CD4-positive, alpha-beta T cell treated with Interleukin-6 at 100 ng/mL for 8 hours (primary cell): ENCODE measurements around the gene PRICKLE1.
"Not testable (repeated sequence)": the region's sequence is repeated elsewhere in the genome, so short reads cannot be mapped to it uniquely, and the experiment has no call there.

Experiments
- DNase-seq: peaks from one replicate; pipeline ENCODE4 v3.0.0-alpha.2; 2020; ENCODE audit warnings: mixed read lengths, low spot score

The PRICKLE1 gene

DNA sequence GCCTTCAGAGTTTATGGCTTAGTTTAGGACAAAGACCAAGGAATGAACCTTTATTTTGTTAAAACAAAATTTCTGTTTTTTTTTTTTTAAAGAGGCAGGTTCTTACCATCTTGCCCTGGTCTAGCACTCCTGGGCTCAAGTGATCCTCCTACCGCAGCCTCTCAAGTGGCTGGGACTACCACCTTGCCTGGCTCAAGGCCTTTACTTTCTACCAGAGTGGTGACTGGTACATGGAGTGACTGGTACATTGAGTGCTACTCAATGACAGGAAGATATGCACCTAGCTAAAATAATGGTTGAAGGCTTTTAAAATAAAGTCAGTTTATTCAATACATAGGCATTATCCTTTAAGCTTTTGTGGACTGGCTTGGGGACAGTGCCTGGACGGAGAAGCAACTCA, 32.6 kb downstream of the PRICKLE1 start:
- no peak for DNase-seq

DNA sequence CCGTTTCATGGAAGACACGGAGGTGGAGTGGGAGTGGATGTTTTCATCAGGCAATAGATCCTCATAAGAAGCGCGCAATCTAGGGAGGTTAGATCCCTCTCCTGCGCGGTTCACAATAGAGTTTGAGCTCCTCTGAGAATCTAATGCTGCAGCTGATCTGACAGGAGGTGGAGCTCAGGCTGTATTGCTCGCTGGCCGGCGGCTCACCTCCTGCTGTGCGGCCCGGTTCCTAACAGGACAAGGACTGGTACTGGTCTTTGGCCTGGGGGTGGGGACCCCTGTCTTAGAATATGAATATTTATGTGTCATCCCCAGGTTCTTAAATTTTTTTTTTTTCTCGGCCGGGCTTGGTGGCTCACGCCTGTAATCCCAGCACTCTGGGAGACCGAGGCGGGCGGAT, 36.7 kb downstream of the PRICKLE1 start:
- DNase-seq: no peak

DNA sequence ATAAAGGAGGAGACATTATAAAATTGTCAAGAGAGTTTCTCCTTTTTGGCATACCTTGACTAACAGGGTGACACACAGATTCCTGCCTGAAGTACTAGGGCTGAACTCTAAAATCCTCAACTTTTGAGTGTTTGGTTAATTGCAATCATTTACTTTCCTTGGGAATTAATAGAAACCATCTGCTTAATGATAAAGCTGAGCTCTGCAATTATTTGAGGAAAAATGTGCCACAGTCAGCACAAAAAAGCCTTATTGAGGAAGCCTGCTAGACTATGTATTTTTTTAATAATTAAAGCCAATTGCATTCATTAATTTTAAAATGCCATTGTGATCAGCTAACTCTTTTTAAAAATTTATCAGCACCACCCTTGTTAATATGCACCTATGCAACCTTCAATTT, 38.7 kb downstream of the PRICKLE1 start:
- no peak for DNase-seq

DNA sequence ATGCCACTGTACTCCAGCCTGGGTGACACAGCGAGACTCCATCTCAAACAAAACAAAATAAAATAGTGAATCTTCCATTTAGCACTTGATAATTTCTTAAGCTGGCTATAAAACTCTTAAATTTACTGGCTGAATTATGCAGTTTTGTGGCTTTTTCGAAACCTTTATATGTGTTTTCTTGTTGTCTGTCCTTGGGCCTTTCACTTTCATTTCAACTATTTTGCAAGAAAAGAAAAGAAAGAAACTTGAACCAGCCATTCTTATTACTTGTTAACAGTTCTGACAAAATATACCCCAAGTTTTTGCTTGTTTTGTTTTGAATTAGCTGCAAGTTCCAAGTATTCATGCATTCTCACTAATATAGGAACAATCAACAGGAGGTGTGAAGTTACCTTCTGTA, 42.8 kb downstream of the PRICKLE1 start:
- no peak for DNase-seq

DNA sequence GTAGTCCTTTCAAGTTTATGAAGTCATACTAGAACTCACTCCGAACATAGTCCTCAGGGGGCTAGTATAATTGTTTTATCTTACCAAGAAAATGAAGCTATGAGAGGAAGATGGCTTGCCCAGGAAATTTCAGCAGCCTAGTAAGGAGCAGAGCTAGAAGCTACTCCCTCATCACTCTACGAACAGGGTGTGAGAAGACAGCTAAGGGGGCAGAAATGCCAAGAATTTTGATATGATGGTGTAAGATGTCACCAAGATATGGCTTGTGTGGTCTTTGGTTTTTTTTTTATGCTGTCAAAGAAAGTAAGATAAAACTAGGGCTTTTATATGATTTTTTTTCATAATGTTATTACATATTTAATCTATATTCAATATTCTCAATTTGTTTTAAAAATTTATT, 47.6 kb downstream of the PRICKLE1 start:
- DNase-seq: no peak

DNA sequence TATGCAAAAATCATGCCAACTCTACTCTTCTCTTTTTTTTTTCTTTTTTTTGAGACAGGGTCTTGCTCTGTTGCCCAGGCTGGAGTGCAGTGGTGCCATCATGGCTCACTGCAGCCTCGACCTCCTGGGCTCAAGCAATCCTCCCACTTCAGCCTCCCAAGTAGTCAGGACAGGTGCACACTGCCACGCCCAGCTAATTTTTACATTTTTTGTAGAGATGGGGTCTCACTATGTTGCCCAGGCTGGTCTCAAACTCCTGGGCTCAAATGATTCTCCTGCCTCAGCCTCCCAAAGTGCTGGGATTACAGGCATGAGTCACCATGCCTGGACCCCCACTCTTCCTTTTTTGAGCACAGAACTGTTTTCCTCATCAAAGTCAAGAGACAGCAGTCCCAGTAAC, 48.2 kb downstream of the PRICKLE1 start:
- not testable (repeated sequence) for DNase-seq

DNA sequence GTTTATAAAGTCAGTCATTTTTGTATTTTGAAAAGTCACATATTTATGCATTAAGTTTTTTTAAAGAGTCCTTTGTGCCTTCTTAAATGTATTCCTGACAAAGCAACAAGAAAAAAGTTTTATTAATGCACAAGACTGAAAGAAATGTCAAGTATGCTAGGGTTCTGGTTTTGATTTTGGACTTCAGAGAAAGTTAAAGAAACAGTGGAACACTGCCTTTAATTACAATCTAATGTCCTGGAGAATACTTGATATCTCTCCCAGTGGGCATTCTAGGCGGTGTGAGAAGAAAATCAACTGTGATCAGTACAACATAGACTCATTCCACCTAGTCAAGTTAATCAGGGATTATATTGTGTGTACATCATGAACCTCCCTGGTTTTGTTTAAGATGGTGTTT, 49.9 kb downstream of the PRICKLE1 start:
- no peak for DNase-seq

DNA sequence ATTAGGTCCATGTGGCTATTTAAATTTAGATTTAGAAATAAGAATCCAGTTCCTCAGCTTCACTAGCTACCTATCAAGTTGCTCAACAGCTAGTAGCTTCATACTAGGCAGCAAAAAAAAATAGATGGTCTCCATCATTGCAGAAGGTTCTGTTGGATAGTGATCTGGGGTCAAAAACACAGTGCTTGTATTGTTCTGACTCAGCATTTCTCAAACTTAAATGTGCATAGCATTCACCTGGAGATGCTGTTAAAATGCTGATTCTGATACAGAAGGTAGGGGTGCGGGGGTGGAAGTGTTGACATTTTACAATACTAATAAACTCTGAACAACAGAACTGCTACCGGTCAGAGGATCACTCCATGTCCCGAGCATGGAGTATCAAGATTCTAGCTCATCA, 51.3 kb downstream of the PRICKLE1 start:
- no peak for DNase-seq

DNA sequence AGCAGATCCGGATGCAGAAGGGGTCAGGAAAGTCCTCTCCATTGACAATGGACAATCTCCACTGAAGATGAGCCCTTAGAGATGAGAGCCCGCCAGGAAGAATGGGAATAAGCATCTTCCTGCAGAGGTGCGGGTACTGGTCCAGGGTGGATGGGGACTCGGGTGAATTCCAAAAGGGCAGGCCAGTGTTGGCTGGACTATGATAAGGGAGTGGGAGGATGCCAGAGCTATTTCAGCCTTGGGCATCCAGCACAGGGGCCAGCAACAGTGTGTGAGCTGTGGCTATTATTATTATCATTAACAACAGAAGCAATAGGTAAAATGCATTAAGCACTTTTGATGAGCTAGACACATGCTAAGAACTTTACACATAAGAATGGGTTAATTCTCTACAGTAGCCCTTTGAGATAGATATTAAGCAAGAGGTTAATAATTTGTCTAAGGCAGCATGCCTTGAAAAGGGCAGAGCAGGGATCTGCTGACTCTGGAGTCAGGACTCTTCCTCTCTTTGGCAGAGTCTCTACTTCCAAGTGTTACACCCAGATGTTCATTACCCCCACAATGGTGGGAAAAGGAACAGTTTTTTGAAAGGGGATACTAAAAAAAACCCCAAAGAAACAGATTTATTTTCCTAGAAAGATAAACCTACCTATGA, 55.2 kb downstream of the PRICKLE1 start:
- DNase-seq: no peak

DNA sequence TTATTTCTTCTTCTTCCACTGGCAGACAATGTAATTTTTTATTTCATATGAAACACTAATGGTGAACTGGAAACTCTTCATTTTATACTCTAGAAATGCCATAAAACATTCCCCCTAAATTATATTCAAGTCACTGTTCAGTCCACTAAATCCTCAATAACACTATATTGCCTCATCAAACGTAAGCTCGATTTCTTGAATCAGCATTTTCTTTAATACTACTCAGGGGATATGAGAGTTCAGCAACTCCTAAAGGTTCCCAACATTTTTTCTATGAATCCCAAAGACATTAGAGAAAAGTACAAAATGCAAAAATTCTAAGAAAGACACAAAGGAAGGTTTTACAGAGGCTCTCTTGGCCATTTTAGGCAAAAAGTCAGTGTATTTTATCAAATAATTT, 59.3 kb downstream of the PRICKLE1 start:
- no peak for DNase-seq

DNA sequence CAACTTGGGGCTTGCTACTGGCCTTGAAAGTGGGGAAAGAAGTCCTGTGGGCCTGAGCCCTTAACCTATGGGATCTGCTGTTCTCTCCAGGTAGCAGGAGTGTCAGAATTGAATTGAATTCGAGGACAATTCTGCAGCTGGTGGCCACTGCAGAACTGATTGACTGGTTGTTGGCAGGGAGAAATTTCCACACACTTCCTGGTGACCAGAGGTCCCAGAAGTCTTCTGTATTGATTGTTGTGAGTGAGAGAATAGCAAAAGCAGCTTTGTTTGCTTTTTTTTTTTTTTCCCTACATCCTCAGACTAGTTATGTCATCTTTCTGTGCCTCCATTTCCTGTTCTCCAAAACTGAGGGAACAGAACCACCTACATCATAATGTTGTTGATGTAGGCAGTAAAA, 64.1 kb downstream of the PRICKLE1 start:
- no peak for DNase-seq

DNA sequence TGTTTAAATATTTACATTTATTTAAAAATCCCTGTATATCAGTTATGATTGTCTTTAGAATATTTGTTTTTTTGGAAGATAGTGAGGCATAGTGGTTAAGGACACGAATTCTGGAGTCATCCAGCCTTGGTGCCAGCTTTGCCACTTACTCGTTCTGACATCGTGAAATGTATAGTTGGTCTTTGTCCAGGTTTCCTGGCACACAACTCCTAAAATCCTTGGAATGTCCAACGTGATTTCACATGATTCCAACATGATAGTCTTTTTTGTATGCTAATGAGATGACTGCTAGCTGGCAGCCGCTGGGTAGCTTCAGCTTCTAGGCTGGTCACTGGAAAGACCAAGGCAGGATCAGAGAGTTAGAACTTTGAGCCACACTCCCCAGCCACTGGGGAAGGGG, 64.8 kb downstream of the PRICKLE1 start:
- DNase-seq: no peak

DNA sequence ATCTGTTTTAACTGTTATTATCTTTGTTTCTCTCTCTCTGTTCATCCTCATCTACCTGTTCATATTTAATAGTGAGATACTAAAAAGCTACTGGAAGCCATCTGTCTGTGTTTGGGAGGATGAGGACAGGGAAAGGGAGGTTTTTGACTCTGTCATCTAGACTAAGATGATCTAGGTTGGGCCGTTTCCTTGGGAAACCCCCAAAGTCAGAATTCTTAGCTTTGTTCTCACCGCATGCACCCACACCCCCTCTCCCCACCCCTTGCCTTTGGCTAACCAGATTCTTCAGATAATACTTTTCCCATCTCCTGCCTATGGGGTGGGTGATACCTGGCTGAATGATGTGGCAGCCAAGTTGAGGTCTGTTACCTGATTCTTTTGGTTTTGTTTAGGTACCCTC, 73.0 kb downstream of the PRICKLE1 start:
- no peak for DNase-seq

DNA sequence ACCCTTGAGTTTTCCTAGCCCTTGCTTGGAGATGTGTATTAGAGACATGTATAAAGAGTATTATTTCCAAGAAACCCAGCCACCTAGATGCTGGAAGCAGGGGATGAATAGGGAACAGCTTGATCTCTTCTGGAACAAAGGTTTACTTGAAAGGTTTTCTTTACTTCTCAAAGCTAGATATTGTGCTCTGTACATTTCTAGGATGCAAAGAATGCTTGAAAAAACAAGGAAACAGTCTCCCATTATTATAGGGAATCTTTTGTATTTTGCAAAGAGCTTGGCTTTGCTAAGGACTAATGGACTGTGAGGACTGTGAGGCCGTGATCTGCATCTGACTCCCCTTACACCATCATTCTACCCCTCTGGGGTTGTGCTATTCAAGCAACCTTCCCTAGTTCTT, 77.9 kb downstream of the PRICKLE1 start:
- DNase-seq: no peak

DNA sequence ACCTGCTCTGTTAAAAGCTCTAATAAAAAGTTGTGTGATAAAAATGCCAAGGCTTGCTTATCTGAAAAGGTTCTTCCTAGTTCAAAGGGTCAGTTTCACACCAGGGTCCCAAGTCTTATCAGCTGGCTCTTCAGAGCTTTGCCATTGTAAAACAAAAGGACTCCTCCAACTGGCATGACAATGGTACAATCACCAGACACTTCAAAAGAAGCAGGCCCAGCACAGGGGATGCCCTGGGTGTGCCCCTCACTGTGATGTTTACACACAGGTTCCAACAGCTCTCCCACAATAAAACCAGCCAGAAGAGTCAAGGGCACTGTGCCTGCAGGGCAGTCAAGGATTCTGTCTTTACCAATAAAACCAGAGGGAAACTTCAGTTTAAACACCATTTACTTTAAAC, 78.7 kb downstream of the PRICKLE1 start:
- no peak for DNase-seq

DNA sequence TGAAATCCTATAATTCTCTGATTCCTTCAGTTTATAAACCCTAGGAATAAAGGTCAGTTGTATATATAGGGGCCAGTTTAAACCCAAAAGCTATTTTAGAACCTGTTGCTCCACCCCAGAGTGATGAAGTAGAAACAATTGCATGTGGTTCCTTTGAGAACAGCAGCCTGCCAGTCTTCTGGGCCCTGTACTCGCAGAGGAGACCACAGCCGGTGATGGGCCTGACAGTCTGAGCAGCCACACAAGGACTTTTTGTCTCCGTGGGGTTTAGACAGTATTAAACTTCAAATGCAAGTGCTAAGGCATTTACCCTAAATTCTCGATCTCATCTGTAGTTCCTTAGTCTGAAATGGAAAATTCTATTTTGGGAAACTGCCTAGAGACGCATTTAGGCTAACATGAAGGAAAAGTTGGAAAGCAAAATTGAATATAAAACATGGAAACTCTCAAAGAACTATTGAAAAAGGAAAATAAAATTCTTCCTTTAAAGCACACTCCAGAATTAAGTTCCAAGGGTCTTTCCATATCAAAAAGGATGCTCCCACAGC, 80.6 kb downstream of the PRICKLE1 start:
- no peak for DNase-seq

DNA sequence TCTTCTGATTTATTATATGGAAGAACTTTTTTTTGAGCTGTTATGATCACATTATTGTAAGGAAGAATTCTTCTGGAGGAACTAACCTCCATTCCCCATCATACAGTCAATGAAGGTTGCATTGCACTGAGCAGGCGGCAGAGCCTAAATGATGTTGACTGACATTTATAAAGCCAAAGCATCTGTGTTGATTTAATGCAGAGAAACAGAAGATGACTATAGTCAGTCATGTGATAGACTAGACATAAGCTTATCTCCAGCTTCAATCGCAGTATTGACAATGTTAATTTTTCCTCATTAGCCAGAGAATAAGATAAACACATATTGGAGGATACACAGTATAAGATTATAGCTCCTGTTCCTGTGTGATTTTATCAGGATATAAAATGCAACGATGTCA, 82.0 kb downstream of the PRICKLE1 start:
- no peak for DNase-seq

DNA sequence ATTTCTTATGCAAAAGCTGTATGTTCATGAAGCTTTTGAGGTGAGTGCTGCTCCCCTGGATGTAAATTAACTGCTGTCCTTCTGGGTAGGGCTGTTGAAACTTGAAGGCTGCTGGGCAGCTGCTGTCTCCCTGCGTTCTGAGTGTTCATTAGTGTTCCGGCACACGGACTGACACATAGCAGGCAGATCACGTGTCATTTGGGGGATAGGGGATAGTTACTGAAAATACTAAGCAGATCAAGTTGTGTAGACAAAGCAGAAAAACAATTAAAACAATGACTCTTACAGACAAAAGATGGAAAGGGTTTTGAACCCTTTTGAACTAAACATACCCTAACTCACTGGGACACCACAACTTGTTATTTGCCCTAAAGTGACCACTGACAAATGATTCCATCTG, 82.5 kb downstream of the PRICKLE1 start:
- no peak for DNase-seq

DNA sequence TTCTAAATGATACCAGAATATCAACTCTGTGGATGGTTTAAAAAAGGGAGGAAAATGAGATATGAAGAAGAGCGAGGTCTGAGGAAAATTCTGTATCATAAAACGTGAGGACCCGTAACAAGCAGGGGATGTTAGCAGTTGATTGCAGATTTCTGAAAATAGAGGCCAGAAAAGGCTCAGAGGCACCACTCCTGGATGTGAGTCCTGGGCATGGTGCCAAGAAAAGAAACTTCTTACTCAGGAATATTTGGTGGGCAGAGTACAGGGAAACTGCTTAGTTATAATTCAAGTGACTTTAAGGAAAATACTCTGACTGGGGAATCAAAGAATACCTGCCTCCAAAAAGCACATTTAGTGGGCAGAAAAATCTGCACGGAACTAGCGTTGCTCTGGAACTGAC, 85.5 kb downstream of the PRICKLE1 start:
- DNase-seq: no peak

DNA sequence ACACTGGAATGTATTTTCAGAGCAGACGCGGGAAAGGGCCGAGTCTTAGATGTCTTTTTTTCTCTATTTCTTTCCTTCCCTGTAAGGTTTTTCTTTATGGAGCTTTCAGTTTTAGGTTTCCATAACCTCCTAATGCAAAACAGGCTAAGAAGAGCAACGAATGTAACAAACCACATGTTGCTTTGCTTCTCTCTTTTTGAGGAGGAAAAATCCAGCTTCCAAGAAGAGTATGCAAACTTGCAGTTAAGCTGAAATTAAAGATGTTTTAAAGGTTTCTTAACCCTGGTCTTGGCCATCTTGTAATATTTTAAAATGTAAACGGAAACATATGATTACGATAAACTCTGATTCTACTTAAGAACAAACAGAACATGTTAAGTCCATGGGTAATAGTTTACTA, 86.9 kb downstream of the PRICKLE1 start:
- DNase-seq: no peak

DNA sequence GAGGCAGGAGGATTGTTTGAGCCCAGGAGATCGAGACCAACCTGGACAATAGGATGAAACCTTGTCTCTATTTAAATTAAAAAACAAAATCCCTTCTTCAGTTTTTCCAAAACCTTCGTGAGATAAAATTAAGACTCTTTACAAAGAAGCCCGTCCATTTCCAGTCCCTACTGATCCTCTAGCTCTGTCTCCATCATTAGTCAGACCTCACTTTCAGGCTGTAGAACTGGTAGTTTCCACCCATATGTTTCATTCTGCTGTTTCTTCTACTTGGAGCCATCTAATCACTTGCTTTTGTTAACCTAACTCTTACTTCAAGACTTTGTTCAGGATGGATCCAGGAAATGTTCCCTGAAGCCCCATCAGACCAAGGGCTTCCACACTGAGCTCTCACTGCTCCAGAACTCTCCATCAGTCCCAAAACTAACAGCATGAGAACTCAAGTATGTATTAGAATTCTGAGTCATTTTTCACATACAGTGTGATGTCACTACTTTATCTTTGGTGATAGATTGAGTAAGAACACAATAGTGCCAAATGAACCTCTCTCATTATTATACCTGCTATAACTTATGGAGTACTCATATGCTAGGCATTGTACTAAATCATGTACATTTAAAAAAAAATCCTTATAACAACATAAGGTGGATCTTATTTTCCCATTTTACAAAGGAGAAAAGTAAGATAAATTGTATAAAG, 90.8 kb downstream of the PRICKLE1 start:
- no peak for DNase-seq

DNA sequence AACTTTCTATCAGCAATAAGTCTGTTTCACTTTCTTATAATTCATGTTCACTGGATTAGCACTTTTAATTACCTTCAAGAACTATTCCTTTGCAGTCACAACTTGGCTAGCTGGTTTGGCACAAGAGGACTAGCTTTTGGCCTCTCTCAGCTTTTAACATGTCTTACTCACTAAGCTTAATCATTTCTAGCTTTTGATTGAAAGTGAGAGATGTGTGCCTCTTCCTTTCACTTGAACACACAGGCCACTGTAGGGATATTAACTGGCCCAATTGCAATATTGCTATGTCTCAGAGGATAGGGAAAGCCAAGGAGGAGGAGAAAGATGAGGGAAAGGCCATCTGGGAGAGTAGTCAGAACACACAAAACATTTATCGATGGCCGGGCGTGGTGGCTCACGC, 92.7 kb downstream of the PRICKLE1 start:
- no peak for DNase-seq

DNA sequence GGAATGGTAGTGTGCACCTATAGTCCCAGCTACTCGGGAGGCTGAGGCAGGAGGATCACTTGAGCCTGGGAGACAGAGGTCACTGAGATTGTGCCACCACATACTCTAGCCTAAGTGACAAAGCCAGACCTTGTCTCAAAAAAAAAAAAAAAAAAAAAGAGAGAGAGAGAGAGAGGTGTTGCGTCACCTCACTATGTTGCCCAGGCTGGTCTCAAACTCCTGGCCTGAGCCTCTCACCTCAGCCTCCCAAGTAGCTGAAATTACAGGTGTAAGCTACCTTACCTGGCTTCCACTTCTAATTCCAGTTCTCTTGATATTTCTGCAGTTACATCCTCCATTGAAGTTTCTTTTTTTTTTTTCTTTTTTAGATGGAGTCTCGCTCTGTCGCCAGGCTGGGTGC, 94.3 kb downstream of the PRICKLE1 start:
- DNase-seq: no peak

DNA sequence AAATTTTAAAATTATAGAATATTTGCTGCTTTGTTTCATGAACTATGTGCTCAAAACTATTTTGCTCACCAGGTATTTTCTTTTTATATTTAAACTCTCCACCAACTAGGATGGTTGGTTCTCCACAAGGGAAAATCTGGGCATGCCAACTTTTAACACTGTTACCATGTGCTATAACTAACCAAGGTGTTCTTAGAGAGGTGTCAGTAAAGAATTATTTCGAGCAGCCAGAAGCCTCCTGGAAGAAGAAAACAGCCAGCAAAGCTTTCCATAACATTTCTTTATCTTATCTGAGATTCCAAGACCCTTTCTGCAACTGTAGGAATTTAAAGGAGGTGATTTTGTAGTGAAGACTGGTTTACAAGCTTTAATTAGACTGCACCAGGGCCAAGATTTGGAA, 97.3 kb downstream of the PRICKLE1 start:
- DNase-seq: no peak
